HL-60 (cell line): Measurements from ENCODE around the gene TIMM23.

Source experiments
- GABPA ChIP-seq: IDR thresholded peaks from 2 replicates; pipeline ENCODE4 v1.6.1; 2012; ENCODE audit warnings: low read depth
- TF ChIP-seq, protein P1 (sequence below): IDR thresholded peaks from one replicate; pipeline ENCODE4 v1.5.1; 2011; ENCODE audit warnings: low read length, control low read depth, inconsistent platforms; ENCODE audit not compliant: insufficient read depth
- TF ChIP-seq, protein P2 (sequence below): IDR thresholded peaks from 2 replicates; pipeline ENCODE4 v1.6.1; 2012; ENCODE audit warnings: low read depth; ENCODE audit not compliant: insufficient replicate concordance

DNA sequence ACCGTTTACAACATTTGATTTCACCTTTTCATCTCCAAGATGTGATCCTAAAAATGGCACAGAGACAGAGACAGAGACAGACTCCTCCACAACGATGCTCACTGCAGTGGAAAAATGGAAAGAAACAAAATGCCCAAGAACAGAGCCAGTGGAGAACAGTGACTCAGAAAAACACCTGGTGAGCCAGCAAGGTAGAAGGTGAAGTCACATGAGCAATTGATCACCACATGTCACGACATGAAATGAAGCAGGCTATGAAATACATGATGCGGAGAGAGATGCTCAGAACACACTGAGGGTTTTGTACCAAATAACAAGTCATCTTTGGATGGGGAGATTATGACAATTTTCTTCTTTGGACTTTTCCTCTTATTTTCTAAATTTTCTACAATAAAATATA lies 70.2 kb downstream of the TIMM23 start:
- TF ChIP-seq, protein P1, sequence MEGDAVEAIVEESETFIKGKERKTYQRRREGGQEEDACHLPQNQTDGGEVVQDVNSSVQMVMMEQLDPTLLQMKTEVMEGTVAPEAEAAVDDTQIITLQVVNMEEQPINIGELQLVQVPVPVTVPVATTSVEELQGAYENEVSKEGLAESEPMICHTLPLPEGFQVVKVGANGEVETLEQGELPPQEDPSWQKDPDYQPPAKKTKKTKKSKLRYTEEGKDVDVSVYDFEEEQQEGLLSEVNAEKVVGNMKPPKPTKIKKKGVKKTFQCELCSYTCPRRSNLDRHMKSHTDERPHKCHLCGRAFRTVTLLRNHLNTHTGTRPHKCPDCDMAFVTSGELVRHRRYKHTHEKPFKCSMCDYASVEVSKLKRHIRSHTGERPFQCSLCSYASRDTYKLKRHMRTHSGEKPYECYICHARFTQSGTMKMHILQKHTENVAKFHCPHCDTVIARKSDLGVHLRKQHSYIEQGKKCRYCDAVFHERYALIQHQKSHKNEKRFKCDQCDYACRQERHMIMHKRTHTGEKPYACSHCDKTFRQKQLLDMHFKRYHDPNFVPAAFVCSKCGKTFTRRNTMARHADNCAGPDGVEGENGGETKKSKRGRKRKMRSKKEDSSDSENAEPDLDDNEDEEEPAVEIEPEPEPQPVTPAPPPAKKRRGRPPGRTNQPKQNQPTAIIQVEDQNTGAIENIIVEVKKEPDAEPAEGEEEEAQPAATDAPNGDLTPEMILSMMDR = no peak
- TF ChIP-seq, protein P2, sequence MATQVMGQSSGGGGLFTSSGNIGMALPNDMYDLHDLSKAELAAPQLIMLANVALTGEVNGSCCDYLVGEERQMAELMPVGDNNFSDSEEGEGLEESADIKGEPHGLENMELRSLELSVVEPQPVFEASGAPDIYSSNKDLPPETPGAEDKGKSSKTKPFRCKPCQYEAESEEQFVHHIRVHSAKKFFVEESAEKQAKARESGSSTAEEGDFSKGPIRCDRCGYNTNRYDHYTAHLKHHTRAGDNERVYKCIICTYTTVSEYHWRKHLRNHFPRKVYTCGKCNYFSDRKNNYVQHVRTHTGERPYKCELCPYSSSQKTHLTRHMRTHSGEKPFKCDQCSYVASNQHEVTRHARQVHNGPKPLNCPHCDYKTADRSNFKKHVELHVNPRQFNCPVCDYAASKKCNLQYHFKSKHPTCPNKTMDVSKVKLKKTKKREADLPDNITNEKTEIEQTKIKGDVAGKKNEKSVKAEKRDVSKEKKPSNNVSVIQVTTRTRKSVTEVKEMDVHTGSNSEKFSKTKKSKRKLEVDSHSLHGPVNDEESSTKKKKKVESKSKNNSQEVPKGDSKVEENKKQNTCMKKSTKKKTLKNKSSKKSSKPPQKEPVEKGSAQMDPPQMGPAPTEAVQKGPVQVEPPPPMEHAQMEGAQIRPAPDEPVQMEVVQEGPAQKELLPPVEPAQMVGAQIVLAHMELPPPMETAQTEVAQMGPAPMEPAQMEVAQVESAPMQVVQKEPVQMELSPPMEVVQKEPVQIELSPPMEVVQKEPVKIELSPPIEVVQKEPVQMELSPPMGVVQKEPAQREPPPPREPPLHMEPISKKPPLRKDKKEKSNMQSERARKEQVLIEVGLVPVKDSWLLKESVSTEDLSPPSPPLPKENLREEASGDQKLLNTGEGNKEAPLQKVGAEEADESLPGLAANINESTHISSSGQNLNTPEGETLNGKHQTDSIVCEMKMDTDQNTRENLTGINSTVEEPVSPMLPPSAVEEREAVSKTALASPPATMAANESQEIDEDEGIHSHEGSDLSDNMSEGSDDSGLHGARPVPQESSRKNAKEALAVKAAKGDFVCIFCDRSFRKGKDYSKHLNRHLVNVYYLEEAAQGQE = no peak
- no peak for TF ChIP-seq GABPA
